ENCODE measurements around the gene DOCK3.

DNA sequence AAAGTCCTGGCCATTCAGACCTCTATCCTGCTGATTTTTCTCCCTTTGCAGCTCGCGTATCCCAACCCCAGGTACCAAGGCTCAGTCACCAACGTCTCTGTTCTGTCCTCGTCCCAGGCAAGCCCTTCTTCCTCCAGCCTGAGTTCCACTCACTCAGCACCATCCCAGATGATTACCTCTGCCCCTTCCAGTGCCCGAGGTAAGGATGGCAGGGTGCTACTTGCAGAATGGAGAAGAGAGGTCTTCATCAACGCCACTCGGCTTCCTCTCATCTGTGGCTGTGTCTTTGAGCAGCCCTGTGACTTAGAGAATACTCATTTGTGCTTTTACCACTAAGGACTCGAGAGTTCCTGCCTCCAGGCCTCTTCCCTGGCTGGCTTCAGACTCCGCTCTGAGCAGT lies 687.7 kb downstream of the DOCK3 start:
- TF ChIP-seq, protein P1, sequence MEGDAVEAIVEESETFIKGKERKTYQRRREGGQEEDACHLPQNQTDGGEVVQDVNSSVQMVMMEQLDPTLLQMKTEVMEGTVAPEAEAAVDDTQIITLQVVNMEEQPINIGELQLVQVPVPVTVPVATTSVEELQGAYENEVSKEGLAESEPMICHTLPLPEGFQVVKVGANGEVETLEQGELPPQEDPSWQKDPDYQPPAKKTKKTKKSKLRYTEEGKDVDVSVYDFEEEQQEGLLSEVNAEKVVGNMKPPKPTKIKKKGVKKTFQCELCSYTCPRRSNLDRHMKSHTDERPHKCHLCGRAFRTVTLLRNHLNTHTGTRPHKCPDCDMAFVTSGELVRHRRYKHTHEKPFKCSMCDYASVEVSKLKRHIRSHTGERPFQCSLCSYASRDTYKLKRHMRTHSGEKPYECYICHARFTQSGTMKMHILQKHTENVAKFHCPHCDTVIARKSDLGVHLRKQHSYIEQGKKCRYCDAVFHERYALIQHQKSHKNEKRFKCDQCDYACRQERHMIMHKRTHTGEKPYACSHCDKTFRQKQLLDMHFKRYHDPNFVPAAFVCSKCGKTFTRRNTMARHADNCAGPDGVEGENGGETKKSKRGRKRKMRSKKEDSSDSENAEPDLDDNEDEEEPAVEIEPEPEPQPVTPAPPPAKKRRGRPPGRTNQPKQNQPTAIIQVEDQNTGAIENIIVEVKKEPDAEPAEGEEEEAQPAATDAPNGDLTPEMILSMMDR (IDR thresholded peaks at IDR 0.05), result no peak
- TF ChIP-seq POLR2A (IDR thresholded peaks at IDR 0.05), result no peak
- TF ChIP-seq POLR2AphosphoS5 (IDR thresholded peaks at IDR 0.05), result no peak
